HepG2 (cell line): ENCODE measurements around the gene TSPAN7.

Source experiments
- EZH2 ChIP-seq: conservative IDR thresholded peaks from 2 replicates; pipeline ENCODE4 v1.6.1; 2012; ENCODE audit warnings: mild to moderate bottlenecking, low read depth, low read length, moderate library complexity
- NAIF1 ChIP-seq: sonication (generic); formaldehyde crosslinking; IDR thresholded peaks from 2 replicates; pipeline ENCODE4 v1.5.0; 2020; ENCODE audit warnings: mild to moderate bottlenecking, missing genetic modification reagents, borderline replicate concordance
- NRL ChIP-seq: sonication (generic); formaldehyde crosslinking; IDR thresholded peaks from 2 replicates; pipeline ENCODE4 v1.5.0; 2020; ENCODE audit warnings: missing genetic modification reagents, mild to moderate bottlenecking, moderate library complexity, borderline replicate concordance
- PRPF4 ChIP-seq: fragments of 200-400 bp; formaldehyde crosslinking; IDR thresholded peaks from 2 replicates; pipeline ENCODE4 v1.6.1; 2016; ENCODE audit warnings: low read length, low read depth; ENCODE audit not compliant: poor library complexity, severe bottlenecking
- RBM22 ChIP-seq: fragments of 200-400 bp; formaldehyde crosslinking; optimal IDR thresholded peaks from 2 replicates; pipeline ENCODE3; 2017; ENCODE audit warnings: mild to moderate bottlenecking, low read length, moderate library complexity
- SIN3B ChIP-seq: fragments of 150-350 bp; IDR thresholded peaks from 2 replicates; pipeline ENCODE4 v1.6.1; 2014; ENCODE audit warnings: low read length
- SNRNP70 ChIP-seq: fragments of 200-400 bp; formaldehyde crosslinking; IDR thresholded peaks from 2 replicates; pipeline ENCODE4 v1.6.1; 2017; ENCODE audit warnings: mild to moderate bottlenecking, low read depth, low read length, moderate library complexity
- ZNF3 ChIP-seq: IDR thresholded peaks from 2 replicates; pipeline ENCODE4 v1.7.0; 2017; ENCODE audit warnings: inconsistent platforms
- TF ChIP-seq, protein P1 (sequence below): sonication (generic); formaldehyde crosslinking; IDR thresholded peaks from 2 replicates; pipeline ENCODE4 v1.4.0; 2020; ENCODE audit warnings: low read depth, missing genetic modification reagents
- TF ChIP-seq, protein P2 (sequence below): sonication (generic); formaldehyde crosslinking; IDR thresholded peaks from 2 replicates; pipeline ENCODE4 v1.5.0; 2020; ENCODE audit warnings: mild to moderate bottlenecking, missing genetic modification reagents, moderate library complexity
- TF ChIP-seq, protein P3 (sequence below): sonication (generic); formaldehyde crosslinking; IDR thresholded peaks from 2 replicates; pipeline ENCODE4 v1.4.0; 2020; ENCODE audit warnings: missing genetic modification reagents
- TF ChIP-seq, protein P4 (sequence below): sonication (generic); formaldehyde crosslinking; IDR thresholded peaks from 2 replicates; pipeline ENCODE4 v1.5.1; 2020; ENCODE audit warnings: missing genetic modification reagents, mild to moderate bottlenecking, borderline replicate concordance

DNA sequence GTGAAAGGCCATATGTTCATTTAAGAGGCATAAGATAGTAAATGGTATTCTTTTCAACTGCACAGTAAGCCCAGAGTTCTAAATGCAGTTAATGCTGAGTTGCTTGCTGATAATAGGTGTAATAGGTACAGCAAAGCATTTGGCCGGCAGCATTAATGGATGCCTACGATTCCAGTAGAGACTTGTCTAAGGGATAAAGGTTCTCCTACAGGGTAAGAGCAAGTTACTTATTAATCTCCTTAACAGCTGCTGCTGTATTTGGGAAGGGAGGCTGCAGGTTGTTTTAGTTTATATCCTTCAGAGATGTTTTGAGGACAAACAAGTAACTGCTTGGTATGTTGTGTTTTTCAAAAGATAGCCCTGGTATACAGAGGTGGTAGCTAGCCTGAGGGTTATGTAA, 16.8 kb downstream of the TSPAN7 start:
- TF ChIP-seq NRL (CRISPR knock-in tag) = no peak
- TF ChIP-seq, protein P1, sequence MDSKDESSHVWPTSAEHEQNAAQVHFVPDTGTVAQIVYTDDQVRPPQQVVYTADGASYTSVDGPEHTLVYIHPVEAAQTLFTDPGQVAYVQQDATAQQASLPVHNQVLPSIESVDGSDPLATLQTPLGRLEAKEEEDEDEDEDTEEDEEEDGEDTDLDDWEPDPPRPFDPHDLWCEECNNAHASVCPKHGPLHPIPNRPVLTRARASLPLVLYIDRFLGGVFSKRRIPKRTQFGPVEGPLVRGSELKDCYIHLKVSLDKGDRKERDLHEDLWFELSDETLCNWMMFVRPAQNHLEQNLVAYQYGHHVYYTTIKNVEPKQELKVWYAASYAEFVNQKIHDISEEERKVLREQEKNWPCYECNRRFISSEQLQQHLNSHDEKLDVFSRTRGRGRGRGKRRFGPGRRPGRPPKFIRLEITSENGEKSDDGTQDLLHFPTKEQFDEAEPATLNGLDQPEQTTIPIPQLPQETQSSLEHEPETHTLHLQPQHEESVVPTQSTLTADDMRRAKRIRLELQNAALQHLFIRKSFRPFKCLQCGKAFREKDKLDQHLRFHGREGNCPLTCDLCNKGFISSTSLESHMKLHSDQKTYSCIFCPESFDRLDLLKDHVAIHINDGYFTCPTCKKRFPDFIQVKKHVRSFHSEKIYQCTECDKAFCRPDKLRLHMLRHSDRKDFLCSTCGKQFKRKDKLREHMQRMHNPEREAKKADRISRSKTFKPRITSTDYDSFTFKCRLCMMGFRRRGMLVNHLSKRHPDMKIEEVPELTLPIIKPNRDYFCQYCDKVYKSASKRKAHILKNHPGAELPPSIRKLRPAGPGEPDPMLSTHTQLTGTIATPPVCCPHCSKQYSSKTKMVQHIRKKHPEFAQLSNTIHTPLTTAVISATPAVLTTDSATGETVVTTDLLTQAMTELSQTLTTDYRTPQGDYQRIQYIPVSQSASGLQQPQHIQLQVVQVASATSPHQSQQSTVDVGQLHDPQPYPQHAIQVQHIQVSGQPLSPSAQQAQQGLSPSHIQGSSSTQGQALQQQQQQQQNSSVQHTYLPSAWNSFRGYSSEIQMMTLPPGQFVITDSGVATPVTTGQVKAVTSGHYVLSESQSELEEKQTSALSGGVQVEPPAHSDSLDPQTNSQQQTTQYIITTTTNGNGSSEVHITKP (CRISPR knock-in tag) = no peak
- TF ChIP-seq PRPF4 = no peak
- TF ChIP-seq SNRNP70 = no peak
- TF ChIP-seq NAIF1 (CRISPR knock-in tag) = no peak
- TF ChIP-seq, protein P2, sequence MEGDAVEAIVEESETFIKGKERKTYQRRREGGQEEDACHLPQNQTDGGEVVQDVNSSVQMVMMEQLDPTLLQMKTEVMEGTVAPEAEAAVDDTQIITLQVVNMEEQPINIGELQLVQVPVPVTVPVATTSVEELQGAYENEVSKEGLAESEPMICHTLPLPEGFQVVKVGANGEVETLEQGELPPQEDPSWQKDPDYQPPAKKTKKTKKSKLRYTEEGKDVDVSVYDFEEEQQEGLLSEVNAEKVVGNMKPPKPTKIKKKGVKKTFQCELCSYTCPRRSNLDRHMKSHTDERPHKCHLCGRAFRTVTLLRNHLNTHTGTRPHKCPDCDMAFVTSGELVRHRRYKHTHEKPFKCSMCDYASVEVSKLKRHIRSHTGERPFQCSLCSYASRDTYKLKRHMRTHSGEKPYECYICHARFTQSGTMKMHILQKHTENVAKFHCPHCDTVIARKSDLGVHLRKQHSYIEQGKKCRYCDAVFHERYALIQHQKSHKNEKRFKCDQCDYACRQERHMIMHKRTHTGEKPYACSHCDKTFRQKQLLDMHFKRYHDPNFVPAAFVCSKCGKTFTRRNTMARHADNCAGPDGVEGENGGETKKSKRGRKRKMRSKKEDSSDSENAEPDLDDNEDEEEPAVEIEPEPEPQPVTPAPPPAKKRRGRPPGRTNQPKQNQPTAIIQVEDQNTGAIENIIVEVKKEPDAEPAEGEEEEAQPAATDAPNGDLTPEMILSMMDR (CRISPR knock-in tag) = no peak
- no peak for TF ChIP-seq EZH2
- TF ChIP-seq, protein P3, sequence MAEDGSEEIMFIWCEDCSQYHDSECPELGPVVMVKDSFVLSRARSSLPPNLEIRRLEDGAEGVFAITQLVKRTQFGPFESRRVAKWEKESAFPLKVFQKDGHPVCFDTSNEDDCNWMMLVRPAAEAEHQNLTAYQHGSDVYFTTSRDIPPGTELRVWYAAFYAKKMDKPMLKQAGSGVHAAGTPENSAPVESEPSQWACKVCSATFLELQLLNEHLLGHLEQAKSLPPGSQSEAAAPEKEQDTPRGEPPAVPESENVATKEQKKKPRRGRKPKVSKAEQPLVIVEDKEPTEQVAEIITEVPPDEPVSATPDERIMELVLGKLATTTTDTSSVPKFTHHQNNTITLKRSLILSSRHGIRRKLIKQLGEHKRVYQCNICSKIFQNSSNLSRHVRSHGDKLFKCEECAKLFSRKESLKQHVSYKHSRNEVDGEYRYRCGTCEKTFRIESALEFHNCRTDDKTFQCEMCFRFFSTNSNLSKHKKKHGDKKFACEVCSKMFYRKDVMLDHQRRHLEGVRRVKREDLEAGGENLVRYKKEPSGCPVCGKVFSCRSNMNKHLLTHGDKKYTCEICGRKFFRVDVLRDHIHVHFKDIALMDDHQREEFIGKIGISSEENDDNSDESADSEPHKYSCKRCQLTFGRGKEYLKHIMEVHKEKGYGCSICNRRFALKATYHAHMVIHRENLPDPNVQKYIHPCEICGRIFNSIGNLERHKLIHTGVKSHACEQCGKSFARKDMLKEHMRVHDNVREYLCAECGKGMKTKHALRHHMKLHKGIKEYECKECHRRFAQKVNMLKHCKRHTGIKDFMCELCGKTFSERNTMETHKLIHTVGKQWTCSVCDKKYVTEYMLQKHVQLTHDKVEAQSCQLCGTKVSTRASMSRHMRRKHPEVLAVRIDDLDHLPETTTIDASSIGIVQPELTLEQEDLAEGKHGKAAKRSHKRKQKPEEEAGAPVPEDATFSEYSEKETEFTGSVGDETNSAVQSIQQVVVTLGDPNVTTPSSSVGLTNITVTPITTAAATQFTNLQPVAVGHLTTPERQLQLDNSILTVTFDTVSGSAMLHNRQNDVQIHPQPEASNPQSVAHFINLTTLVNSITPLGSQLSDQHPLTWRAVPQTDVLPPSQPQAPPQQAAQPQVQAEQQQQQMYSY (CRISPR knock-in tag) = no peak
- no peak for TF ChIP-seq SIN3B
- no peak for TF ChIP-seq ZNF3
- TF ChIP-seq, protein P4, sequence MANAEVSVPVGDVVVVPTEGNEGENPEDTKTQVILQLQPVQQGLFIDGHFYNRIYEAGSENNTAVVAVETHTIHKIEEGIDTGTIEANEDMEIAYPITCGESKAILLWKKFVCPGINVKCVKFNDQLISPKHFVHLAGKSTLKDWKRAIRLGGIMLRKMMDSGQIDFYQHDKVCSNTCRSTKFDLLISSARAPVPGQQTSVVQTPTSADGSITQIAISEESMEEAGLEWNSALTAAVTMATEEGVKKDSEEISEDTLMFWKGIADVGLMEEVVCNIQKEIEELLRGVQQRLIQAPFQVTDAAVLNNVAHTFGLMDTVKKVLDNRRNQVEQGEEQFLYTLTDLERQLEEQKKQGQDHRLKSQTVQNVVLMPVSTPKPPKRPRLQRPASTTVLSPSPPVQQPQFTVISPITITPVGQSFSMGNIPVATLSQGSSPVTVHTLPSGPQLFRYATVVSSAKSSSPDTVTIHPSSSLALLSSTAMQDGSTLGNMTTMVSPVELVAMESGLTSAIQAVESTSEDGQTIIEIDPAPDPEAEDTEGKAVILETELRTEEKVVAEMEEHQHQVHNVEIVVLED (CRISPR knock-in tag) = no peak
- TF ChIP-seq RBM22 = no peak
